GM18517 (cell line): ENCODE data around the gene ANKRD11.

Experiments used
- ATAC-seq: cut with Tn5 transposase; IDR thresholded peaks from one replicate; pipeline ENCODE4 v1.9.1; 2021; ENCODE audit warnings: mild to moderate bottlenecking, moderate library complexity; ENCODE audit not compliant: unreplicated experiment

The ANKRD11 gene

GRCh38 chr16:89289428-89290395 lies 200.6 kb downstream of the ANKRD11 start:
- no peak for ATAC-seq

GRCh38 chr16:89288966-89289365 lies 201.4 kb downstream of the ANKRD11 start:
- no peak for ATAC-seq

GRCh38 chr16:89288577-89288844 lies 201.8 kb downstream of the ANKRD11 start:
- no peak for ATAC-seq

GRCh38 chr16:89287777-89288576 lies 202.4 kb downstream of the ANKRD11 start:
- ATAC-seq: no peak

- no peak for ATAC-seq
Measured at GRCh38 chr16:89286096-89286495, 204.3 kb downstream of the ANKRD11 start.

GRCh38 chr16:89285381-89285780 lies 205.0 kb downstream of the ANKRD11 start:
- ATAC-seq: no peak

GRCh38 chr16:89283449-89283848 lies 206.9 kb downstream of the ANKRD11 start:
- no peak for ATAC-seq

- ATAC-seq: no peak
Measured at GRCh38 chr16:89282523-89282922, 207.8 kb downstream of the ANKRD11 start.

- no peak for ATAC-seq
Measured at GRCh38 chr16:89281829-89282228, 208.5 kb downstream of the ANKRD11 start.

- no peak for ATAC-seq
Measured at GRCh38 chr16:89281189-89281577, 209.2 kb downstream of the ANKRD11 start.

GRCh38 chr16:89280546-89281188 lies 209.7 kb downstream of the ANKRD11 start:
- ATAC-seq: no peak

GRCh38 chr16:89279666-89280481 lies 210.5 kb downstream of the ANKRD11 start:
- no peak for ATAC-seq

GRCh38 chr16:89278441-89279240 lies 211.7 kb downstream of the ANKRD11 start:
- ATAC-seq: no peak

- no peak for ATAC-seq
Measured at GRCh38 chr16:89277641-89278341, 212.6 kb downstream of the ANKRD11 start.

- no peak for ATAC-seq
Measured at GRCh38 chr16:89277049-89277448, 213.3 kb downstream of the ANKRD11 start.

GRCh38 chr16:89275837-89276720 lies 214.3 kb downstream of the ANKRD11 start:
- ATAC-seq: no peak

GRCh38 chr16:89275284-89275584 lies 215.1 kb downstream of the ANKRD11 start:
- no peak for ATAC-seq

GRCh38 chr16:89274561-89275283 lies 215.6 kb downstream of the ANKRD11 start:
- ATAC-seq: no peak
